Effector memory CD4-positive, alpha-beta T cell (primary cell): ENCODE results near the gene ZNF652.

ENCODE experiments used
- DNase-seq, 3 donors: peaks; one replicate each; pipeline ENCODE4 v3.0.0-alpha.2; 2020
- H3K27ac ChIP-seq: 2 replicates; pipeline ENCODE4 v1.7.0; 2013; ENCODE audit warnings: mild to moderate bottlenecking, low read length, moderate library complexity; ENCODE audit not compliant: insufficient read depth, poor library complexity, severe bottlenecking
- H3K27me3 ChIP-seq: replicated peaks from 2 replicates; pipeline ENCODE4 v1.7.0; 2013; ENCODE audit warnings: mild to moderate bottlenecking, low read length; ENCODE audit not compliant: insufficient read depth, control insufficient read depth, poor library complexity, severe bottlenecking
- H3K36me3 ChIP-seq: 2 replicates; pipeline ENCODE4 v1.7.0; 2013; ENCODE audit warnings: mild to moderate bottlenecking, low read length, moderate library complexity; ENCODE audit not compliant: control insufficient read depth, insufficient read depth
- H3K4me1 ChIP-seq: 2 replicates; pipeline ENCODE4 v1.7.0; 2013; ENCODE audit warnings: low read length, mild to moderate bottlenecking; ENCODE audit not compliant: control insufficient read depth, insufficient read depth, poor library complexity, severe bottlenecking
- H3K4me3 ChIP-seq: 2 replicates; pipeline ENCODE4 v1.7.0; 2013; ENCODE audit warnings: low read length, low read depth, mild to moderate bottlenecking; ENCODE audit not compliant: insufficient read depth, poor library complexity, severe bottlenecking
- H3K9me3 ChIP-seq: 2 replicates; pipeline ENCODE4 v1.7.0; 2013; ENCODE audit warnings: mild to moderate bottlenecking, low read length, moderate library complexity; ENCODE audit not compliant: control insufficient read depth

Gene ZNF652

GRCh38 chr17:49361129-49361901 lies 735 bp downstream of the ZNF652 start:
- no peaks in the 10 kb centered on the region for H3K9me3 ChIP-seq
- H3K4me3 ChIP-seq: peak overlapping the region; percentile 82
- no peaks in the 10 kb centered on the region for H3K27me3 ChIP-seq
- peaks cover 32% of the 10 kb centered on the region for H3K4me1 ChIP-seq
- peak; percentile 78 to 87 (median 81) for DNase-seq
- H3K36me3 ChIP-seq: no peaks in the 10 kb centered on the region
- peak overlapping the region; percentile 83 for H3K27ac ChIP-seq

- Histone ChIP-seq H3K36me3 (no peaks in the 10 kb centered on the region), H3K4me3 (peak overlapping the region; percentile 82), H3K27me3 (no peaks in the 10 kb centered on the region), H3K9me3 (no peaks in the 10 kb centered on the region), H3K27ac (peak overlapping the region; percentile 83), H3K4me1 (peaks cover 31% of the 10 kb centered on the region)
- DNase-seq: no peak
Measured at GRCh38 chr17:49360796-49361128, 1.3 kb downstream of the ZNF652 start.

GRCh38 chr17:49359990-49360795 lies 1.9 kb downstream of the ZNF652 start:
- no peak for DNase-seq
- H3K4me3 ChIP-seq: peak overlapping the region; percentile 82
- no peaks in the 10 kb centered on the region for H3K9me3 ChIP-seq
- peaks cover 28% of the 10 kb centered on the region for H3K4me1 ChIP-seq
- H3K27ac ChIP-seq: peak overlapping the region; percentile 83
- H3K27me3 ChIP-seq: no peaks in the 10 kb centered on the region
- H3K36me3 ChIP-seq: no peaks in the 10 kb centered on the region

GRCh38 chr17:49358641-49359247 lies 3.3 kb downstream of the ZNF652 start:
- Histone ChIP-seq H3K36me3 (no peaks in the 10 kb centered on the region), H3K4me1 (peaks cover 28% of the 10 kb centered on the region), H3K27ac (peak overlapping the region; percentile 83), H3K27me3 (no peaks in the 10 kb centered on the region), H3K9me3 (no peaks in the 10 kb centered on the region), H3K4me3 (peak overlapping the region; percentile 5)
- DNase-seq: no peak

- Histone ChIP-seq H3K4me3 (no peak overlapping the region), H3K9me3 (no peaks in the 10 kb centered on the region)
Measured at GRCh38 chr17:49357516-49357915, 4.5 kb downstream of the ZNF652 start.

GRCh38 chr17:49356320-49356719 lies 5.7 kb downstream of the ZNF652 start:
- no peak for DNase-seq
- no peak overlapping the region for H3K4me3 ChIP-seq
- H3K36me3 ChIP-seq: no peaks in the 10 kb centered on the region
- H3K4me1 ChIP-seq: peaks cover 32% of the 10 kb centered on the region
- no peaks in the 10 kb centered on the region for H3K27me3 ChIP-seq
- peak overlapping the region; percentile 21 for H3K27ac ChIP-seq
- no peaks in the 10 kb centered on the region for H3K9me3 ChIP-seq

More at GRCh38 chr17:49357516-49357915, 4.5 kb downstream of the ZNF652 start:
- DNase-seq: no peak
- H3K27me3 ChIP-seq: no peaks in the 10 kb centered on the region
- no peaks in the 10 kb centered on the region for H3K36me3 ChIP-seq
- H3K27ac ChIP-seq: peak overlapping the region; percentile 83
- peaks cover 31% of the 10 kb centered on the region for H3K4me1 ChIP-seq

GRCh38 chr17:49353607-49354006 lies 8.4 kb downstream of the ZNF652 start:
- DNase-seq: no peak
- Histone ChIP-seq H3K4me3 (no peak overlapping the region), H3K27ac (no peak overlapping the region), H3K36me3 (peaks cover 4% of the 10 kb centered on the region), H3K27me3 (no peaks in the 10 kb centered on the region), H3K9me3 (no peaks in the 10 kb centered on the region), H3K4me1 (peaks cover 12% of the 10 kb centered on the region)

- DNase-seq: no peak
- H3K27me3 ChIP-seq: no peaks in the 10 kb centered on the region
- no peak overlapping the region for H3K4me3 ChIP-seq
- H3K4me1 ChIP-seq: peaks cover 4% of the 10 kb centered on the region
- H3K9me3 ChIP-seq: no peaks in the 10 kb centered on the region
- H3K36me3 ChIP-seq: peaks cover 4% of the 10 kb centered on the region
- H3K27ac ChIP-seq: no peak overlapping the region
Measured at GRCh38 chr17:49352587-49353154, 9.4 kb downstream of the ZNF652 start.

GRCh38 chr17:49351572-49352140 lies 10.4 kb downstream of the ZNF652 start:
- Histone ChIP-seq H3K9me3 (no peaks in the 10 kb centered on the region), H3K27ac (no peak overlapping the region), H3K4me3 (no peak overlapping the region), H3K27me3 (no peaks in the 10 kb centered on the region), H3K4me1 (peaks cover 4% of the 10 kb centered on the region), H3K36me3 (peaks cover 4% of the 10 kb centered on the region)
- DNase-seq: no peak
